SK-N-MC (cell line): ENCODE results near the gene LST1.

Experiments used
- DNase-seq: peaks from one replicate; pipeline ENCODE4 v3.0.0-alpha.2; 2011; ENCODE audit warnings: low read depth, low spot score
- H3K27ac ChIP-seq: fragments of 200-600 bp; sonication (generic); 2 replicates; pipeline ENCODE4 v1.5.1; 2016; ENCODE audit warnings: mixed run types
- H3K36me3 ChIP-seq: fragments of 200-600 bp; sonication (generic); 2 replicates; pipeline ENCODE4 v1.6.1; 2017; ENCODE audit warnings: antibody characterized with exemption, low read length, mixed read lengths; ENCODE audit not compliant: insufficient read depth
- H3K4me3 ChIP-seq: fragments of 200-600 bp; sonication (generic); 2 replicates; pipeline ENCODE4 v1.5.1; 2016
- H3K9ac ChIP-seq: fragments of 200-600 bp; sonication (generic); 2 replicates; pipeline ENCODE4 v1.8.0; 2017; ENCODE audit warnings: mixed run types, mixed read lengths; ENCODE audit not compliant: insufficient read length
- H3K9me3 ChIP-seq: fragments of 200-600 bp; sonication (generic); 2 replicates; pipeline ENCODE4 v1.6.1; 2017; ENCODE audit warnings: low read depth, mild to moderate bottlenecking, antibody characterized with exemption, low read length, moderate library complexity, mixed read lengths
- EZH2 ChIP-seq: fragments of 200-600 bp; sonication (generic); IDR thresholded peaks from one replicate; pipeline ENCODE4 v1.6.1; 2017; ENCODE audit warnings: antibody characterized with exemption
- FOXP2 ChIP-seq: optimal IDR thresholded peaks from 2 replicates; pipeline ENCODE3; 2011; ENCODE audit warnings: mild to moderate bottlenecking, moderate library complexity; ENCODE audit not compliant: insufficient read depth; ENCODE audit errors: extremely low read length, control extremely low read depth
- POLR2AphosphoS5 ChIP-seq: IDR thresholded peaks from 2 replicates; pipeline ENCODE4 v1.6.1; 2012; ENCODE audit warnings: mild to moderate bottlenecking, low read depth, low read length, borderline replicate concordance

LST1 gene

GRCh38 chr6:31578184-31579118 is 7.6 kb upstream of the LST1 start:
- Histone ChIP-seq H3K36me3 (no peaks in the 10 kb centered on the region), H3K9ac (no peak overlapping the region), H3K9me3 (no peaks in the 10 kb centered on the region), H3K27ac (no peak overlapping the region), H3K4me3 (no peak overlapping the region)
- no peak for DNase-seq
- no peak for TF ChIP-seq POLR2AphosphoS5
- TF ChIP-seq FOXP2 = no peak
- no peak for TF ChIP-seq EZH2

DNA sequence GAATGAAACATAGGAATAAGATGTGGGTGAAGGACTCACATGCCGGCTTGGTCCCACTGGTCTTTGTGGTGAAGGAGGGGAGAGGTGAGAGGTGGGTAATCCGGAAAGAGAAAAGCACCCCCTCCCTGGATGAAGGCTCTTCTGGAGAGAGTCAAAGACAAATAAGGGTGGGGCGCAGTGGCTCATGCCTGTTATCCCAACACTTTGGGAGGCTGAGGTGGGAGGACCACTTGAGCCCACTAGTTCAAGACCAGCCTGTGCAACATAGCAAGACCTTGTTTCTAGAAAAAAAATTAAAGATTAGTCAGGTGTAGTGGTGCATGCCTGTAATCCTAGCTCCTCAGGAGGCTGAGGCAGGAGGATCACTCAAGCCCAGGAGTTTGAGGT is 7.0 kb upstream of the LST1 start:
- DNase-seq = no peak
- Histone ChIP-seq H3K4me3 (no peak overlapping the region), H3K27ac (no peak overlapping the region), H3K9ac (no peak overlapping the region), H3K36me3 (no peaks in the 10 kb centered on the region), H3K9me3 (no peaks in the 10 kb centered on the region)
- TF ChIP-seq EZH2 (no peak), FOXP2 (no peak), POLR2AphosphoS5 (no peak)

GRCh38 chr6:31579546-31580437 is 6.3 kb upstream of the LST1 start:
- H3K27ac ChIP-seq = no peak overlapping the region
- TF ChIP-seq POLR2AphosphoS5 (no peak), EZH2 (no peak), FOXP2 (no peak)
- H3K9me3 ChIP-seq = no peaks in the 10 kb centered on the region
- H3K36me3 ChIP-seq = no peaks in the 10 kb centered on the region
- H3K9ac ChIP-seq = no peak overlapping the region
- no peak for DNase-seq
- no peak overlapping the region for H3K4me3 ChIP-seq

DNA sequence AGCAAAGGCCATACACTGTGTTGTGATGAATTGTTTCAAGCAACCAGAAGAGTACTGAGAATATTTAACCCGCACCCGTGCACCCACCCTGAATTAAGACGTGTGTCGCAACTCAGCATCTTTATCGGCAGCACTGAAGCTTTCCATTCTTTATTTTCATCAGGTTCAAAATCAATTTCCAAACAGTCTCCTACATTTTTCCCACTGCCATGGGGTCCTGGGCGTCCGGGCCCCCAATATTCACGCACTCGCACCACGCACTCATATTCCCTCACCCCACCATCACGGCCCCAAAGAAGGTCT is 5.7 kb upstream of the LST1 start:
- TF ChIP-seq POLR2AphosphoS5 (no peak), EZH2 (no peak), FOXP2 (no peak)
- no peak for DNase-seq
- Histone ChIP-seq H3K27ac (no peak overlapping the region), H3K36me3 (no peaks in the 10 kb centered on the region), H3K9me3 (no peaks in the 10 kb centered on the region), H3K4me3 (peak overlapping the region; percentile 88), H3K9ac (peak overlapping the region; percentile 81)

DNA sequence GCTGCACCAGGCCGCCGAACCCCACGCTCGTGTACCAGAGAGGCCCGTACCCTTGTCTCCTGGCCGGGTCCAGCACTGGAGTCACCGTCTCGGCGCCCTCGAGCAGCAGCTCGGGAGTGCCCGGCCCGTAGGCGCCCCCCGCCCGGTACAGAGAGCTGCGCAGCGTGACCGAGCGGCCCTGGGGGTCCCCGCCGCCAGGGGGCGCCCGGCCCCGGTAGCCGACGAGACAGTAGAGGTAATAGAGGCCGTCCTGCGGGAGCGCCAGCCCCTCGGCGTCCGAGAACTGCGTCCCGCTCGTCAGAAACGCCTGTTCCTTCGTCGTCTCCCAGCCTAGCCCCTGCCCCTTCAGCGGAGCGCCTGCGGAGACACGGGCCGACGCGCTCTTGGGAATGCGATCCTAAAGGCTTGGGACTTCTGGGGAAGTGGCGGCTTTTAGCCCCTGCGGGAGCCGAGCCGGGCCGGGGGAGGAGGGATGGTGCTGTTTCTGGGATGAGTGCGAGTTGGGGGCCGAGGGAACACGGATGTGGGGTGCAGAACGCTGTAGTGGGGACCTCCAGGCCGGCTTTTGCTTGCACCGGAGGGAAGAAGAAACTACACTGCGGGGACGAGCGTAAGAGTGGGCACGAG is 5.2 kb upstream of the LST1 start:
- Histone ChIP-seq H3K9ac (peak overlapping the region; percentile 81), H3K27ac (no peak overlapping the region), H3K9me3 (no peaks in the 10 kb centered on the region), H3K4me3 (peak overlapping the region; percentile 88), H3K36me3 (no peaks in the 10 kb centered on the region)
- TF ChIP-seq FOXP2 (peak; percentile 26), POLR2AphosphoS5 (peak; percentile 74; the same call in 1 of the 2 replicates), EZH2 (no peak)
- DNase-seq = no peak

DNA sequence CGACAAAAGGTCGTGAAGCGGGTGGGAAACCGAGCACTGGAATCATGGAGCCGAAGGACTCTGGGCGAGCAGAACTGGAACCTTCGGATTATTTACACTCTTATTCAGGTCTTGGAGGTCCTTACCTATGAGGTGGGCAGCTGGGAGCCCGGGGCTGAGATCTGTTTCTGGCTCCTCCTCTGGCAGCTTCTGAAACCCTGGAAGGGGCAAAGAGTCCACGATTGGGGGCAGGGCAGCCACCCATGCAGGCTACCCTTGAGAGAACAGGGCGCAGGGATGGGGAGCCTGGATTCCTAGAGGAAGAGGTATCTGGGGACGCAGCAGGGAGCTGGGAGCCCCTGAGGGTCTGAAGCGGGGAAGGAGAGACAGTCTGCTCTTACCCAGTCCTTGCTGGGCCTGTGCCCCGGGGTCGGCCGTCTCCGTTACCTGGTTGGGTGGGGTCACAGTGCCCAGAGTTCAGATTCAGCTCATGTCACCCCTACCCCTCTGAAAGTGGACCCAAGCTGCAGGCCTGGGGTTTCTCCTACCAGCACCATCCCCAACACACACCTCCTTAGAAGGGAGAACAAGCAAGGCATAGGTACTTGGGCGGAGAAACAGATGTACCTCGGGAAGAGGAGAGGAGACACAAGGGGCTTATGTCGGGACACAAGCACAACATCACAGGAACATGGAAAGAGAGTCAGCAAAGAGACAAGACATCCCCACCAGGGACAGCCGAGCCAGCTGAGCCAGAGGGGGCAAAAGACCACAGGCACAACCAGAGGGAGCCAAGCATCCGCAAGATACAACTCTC is 4.4 kb upstream of the LST1 start:
- Histone ChIP-seq H3K9ac (peak overlapping the region; percentile 81), H3K36me3 (no peaks in the 10 kb centered on the region), H3K4me3 (peak overlapping the region; percentile 88), H3K27ac (no peak overlapping the region), H3K9me3 (no peaks in the 10 kb centered on the region)
- TF ChIP-seq FOXP2 (no peak), POLR2AphosphoS5 (no peak), EZH2 (no peak)
- DNase-seq = no peak

DNA sequence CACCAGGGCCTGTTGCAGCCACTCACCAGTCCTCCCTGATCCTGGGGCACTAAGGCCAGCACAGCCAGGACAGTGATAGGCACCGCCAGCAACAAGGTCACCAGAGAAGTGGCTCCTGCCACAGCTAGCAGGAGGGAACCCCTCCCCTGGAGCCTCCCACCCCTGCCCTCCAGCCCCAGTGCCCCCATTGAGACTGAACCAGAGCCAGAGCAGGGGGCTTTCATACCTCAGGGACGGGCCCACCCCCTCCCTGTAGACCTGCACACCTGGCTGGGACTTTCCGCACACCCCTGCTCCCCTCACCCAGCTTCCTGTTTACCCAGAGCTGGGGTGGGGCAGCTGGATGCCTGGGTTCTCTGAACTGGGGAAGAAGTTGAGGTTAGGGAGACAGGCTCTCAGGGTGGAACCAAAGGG is 3.8 kb upstream of the LST1 start, which contains the start of gene LTB:
Gene LTB (minus strand): TSS at position 195 of the 414 bp plus-strand sequence. CDS start 7 bp downstream, at position 188.
- no peak within 1 kb of the TSS for H3K27ac ChIP-seq
- no peak for TF ChIP-seq FOXP2
- no peak for TF ChIP-seq EZH2
- TF ChIP-seq POLR2AphosphoS5 = no peak
- no peak for DNase-seq

More for the DNA sequence above, 3.8 kb upstream of the LST1 start, which contains the start of gene LTB:
- H3K4me3 ChIP-seq = peak within 1 kb of the TSS; percentile 88
- H3K9ac ChIP-seq = peak within 1 kb of the TSS; percentile 81
- H3K36me3 ChIP-seq = no peaks in the 10 kb centered on the region
- H3K9me3 ChIP-seq = no peaks in the 10 kb centered on the region
